Fibroblast of peridontal ligament (primary cell): Measurements from ENCODE around the gene TPP2.

Source experiments
- DNase-seq: peaks from one replicate; pipeline ENCODE4 v3.0.0-alpha.2; 2010; ENCODE audit errors: extremely low read depth

TPP2 gene

GRCh38 chr13:102596147-102597028, at the start of gene TPP2:
TSS of gene TPP2 (plus strand) at chr13:102596986. CDS start at chr13:102597039, 53 bp downstream.
- DNase-seq = peak; percentile 97

- DNase-seq = no peak
Measured at GRCh38 chr13:102548811-102549210, 48.0 kb upstream of the TPP2 start.

GRCh38 chr13:102550507-102550906, 46.3 kb upstream of the TPP2 start:
- no peak for DNase-seq

- peak; percentile 52 for DNase-seq
Measured at GRCh38 chr13:102555914-102556553, 40.8 kb upstream of the TPP2 start.

GRCh38 chr13:102556806-102557205, 40.0 kb upstream of the TPP2 start:
- no peak for DNase-seq

GRCh38 chr13:102558029-102558428, 38.8 kb upstream of the TPP2 start:
- DNase-seq = no peak

- DNase-seq = no peak
Measured at GRCh38 chr13:102561933-102562332, 34.9 kb upstream of the TPP2 start.

GRCh38 chr13:102563267-102563666, 33.5 kb upstream of the TPP2 start:
- no peak for DNase-seq

GRCh38 chr13:102564564-102564963, 32.2 kb upstream of the TPP2 start:
- DNase-seq = no peak

GRCh38 chr13:102566513-102566912, 30.3 kb upstream of the TPP2 start:
- no peak for DNase-seq

GRCh38 chr13:102567857-102568256, 28.9 kb upstream of the TPP2 start:
- no peak for DNase-seq

GRCh38 chr13:102569488-102569887, 27.3 kb upstream of the TPP2 start:
- peak; percentile 54 for DNase-seq

- no peak for DNase-seq
Measured at GRCh38 chr13:102571075-102571474, 25.7 kb upstream of the TPP2 start.

GRCh38 chr13:102572323-102572722, 24.5 kb upstream of the TPP2 start:
- DNase-seq = no peak

- DNase-seq = peak; percentile 91
Measured at GRCh38 chr13:102580552-102581169, 16.1 kb upstream of the TPP2 start.

- DNase-seq = no peak
Measured at GRCh38 chr13:102582256-102582655, 14.5 kb upstream of the TPP2 start.

GRCh38 chr13:102584434-102584833, 12.4 kb upstream of the TPP2 start:
- no peak for DNase-seq

GRCh38 chr13:102586615-102587014, 10.2 kb upstream of the TPP2 start:
- no peak for DNase-seq

GRCh38 chr13:102587916-102588315, 8.9 kb upstream of the TPP2 start:
- DNase-seq = no peak

- DNase-seq = peak; percentile 20
Measured at GRCh38 chr13:102589301-102589822, 7.4 kb upstream of the TPP2 start.

- peak; percentile 74 for DNase-seq
Measured at GRCh38 chr13:102591988-102592781, 4.6 kb upstream of the TPP2 start.

- DNase-seq = no peak
Measured at GRCh38 chr13:102593466-102593865, 3.3 kb upstream of the TPP2 start.
